NCI-H2171 treated with DMSO at 0.1 percent for 48 hours (cell line): ENCODE measurements around the gene MGAT5B.

Source experiments
- DNase-seq: peaks from one replicate; lab custom pipeline; 2025; lab: John Stamatoyannopoulos, UW

The MGAT5B gene

DNA sequence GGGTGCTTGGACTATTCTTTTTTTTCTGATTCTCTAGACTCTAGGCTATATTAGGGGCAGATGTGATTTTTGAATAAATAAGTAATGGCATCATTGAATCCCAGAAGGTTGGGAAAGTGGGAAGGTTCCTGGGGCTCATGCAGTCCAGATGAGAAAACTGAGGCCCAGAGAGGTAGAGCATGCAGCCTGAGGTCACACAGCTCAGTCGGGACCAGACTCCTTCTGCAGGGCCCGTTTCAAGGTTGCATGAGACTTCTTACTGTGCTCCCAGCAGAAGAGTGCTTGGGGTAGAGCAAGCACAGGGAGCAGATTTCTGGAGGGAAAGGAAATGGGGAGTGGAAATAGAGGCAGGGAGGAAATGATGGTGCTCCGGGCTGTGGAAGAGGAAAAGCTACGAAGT is 59.8 kb downstream of the MGAT5B start:
- no peak for DNase-seq

DNA sequence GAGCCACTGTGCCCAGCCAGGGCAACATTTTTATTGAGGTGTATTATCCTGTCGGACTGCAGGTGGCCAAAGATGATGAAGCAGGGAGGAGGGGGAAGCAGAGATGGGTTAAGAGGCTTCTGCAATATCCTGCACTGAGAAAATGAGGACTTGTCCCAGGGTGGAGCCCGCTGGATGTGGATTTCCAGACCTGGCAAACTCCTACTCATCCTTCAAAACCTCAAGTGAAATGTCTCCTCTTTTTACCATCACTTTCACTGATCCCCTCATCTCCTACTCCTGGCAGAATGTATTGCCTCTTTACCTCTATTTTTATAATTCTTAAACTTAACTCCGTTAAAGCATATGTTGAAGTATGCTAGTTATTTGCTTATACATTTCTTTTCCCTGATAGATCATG is 60.9 kb downstream of the MGAT5B start:
- DNase-seq, result no peak

DNA sequence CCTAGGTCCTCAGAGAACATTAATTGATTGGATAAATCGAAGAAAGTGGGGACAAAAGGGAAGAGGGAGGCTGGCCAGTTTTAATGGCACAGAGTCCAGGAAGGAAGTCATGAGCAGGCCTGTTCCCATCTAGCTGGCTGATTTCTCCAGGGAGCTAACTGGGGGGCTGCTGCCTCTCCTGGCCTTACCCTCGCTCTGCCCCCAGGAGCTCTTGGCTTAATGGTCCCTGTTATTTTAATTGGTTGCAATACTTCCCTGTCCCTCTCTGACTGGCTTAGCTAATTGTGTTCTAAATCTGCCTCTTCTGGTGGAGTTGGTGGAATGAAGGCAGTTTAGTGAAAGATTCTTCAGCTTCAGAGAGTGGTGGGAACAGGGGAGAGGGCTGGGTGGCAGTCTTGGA is 61.4 kb downstream of the MGAT5B start:
- no peak for DNase-seq

DNA sequence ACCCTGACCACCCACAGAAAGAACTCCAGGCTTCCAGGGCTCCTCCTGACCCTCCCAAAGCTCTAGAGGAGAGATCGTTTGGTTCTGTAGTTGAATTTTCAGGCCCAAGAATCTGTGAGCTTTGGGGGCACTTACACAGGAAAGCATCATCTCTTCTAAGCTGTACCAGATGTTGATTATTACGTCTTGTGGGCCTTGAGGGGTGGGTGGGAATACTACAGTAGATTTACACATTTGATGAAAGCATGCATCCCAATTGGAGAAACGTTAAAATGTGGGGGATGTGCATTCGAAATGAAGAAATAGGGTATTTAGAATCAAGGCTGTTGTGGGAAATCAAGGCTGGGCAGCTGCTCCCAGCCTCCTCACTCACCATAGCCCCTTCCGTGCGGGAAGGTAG is 61.9 kb downstream of the MGAT5B start:
- no peak for DNase-seq

DNA sequence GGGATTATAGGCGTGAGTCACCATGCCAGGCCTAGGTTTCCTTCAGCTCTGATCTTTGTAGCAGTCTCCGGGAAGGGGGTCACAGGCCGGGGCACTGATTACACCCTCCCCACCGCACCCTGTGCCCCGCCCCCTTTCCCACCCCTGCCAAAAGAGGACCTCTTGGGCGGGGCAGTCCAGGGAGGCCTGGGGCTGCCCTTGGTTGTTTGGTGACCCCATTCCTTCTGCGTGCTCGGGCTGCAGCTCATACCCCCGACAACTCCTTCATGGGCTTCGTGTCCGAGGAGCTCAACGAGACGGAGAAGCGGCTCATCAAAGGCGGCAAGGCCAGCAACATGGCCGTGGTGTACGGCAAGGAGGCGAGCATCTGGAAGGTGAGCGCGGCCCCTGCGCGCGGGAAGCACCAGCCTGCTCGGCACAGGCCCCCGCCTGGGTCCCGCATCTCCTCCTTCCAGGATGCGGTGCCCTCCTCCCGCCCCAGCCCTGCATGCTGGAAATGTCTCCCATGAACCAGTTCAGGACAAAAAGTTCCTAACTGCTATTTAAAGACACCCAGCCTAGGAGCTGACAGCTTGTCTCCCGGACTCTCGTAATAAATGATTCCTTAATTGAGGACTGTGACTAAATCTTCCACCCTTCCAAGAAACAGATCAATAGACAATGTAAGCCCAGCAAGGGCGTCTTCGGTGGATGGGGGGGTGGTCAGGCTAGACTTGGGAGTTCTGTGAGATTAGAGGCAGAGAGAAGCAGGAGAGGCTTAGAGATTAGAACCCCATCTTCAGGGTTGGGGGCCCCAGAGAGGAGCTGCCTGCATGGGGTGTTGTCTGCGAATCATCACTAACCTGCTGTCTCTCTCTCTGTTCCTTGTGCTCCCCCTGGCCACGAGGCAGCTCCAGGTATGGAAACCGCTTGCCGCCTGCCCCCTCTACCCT is 64.5 kb downstream of the MGAT5B start:
- DNase-seq, result no peak

DNA sequence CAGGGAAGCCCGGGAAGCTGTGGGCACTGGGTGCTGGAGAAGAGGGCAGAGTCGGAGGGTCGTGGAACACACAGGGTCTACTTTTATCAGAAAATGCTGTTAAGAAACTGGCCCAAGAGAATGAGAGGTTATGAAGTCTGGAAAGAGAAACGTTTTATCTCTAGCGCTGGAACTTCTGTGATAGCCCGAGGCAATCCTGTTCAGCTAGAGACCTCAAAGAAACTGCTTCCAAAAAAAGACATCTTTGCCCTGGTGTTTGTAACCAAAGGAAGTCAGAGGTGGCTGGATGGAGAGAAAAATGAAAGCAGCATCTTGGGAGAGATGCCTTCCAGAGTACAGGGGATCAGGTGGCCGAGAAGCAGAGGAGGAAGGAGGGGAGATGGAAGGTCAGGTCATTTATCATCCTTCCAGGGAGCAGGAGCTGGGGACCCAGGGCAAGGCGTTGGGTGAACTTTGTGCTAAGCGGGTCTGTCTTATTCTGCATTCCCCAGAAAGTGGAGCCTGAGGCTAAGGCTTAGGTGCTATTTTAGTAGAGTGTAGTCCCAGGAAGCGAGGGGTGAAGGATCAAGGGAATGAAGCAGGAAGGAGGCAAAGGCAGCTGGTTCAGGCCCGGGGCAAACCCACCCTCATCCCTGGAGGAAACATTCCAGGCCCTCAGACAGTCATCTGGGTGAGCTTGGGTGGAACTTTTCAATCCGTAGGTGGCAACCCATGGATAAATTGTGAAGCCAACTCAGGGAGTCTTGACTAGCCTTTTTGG is 66.5 kb downstream of the MGAT5B start:
- no peak for DNase-seq

DNA sequence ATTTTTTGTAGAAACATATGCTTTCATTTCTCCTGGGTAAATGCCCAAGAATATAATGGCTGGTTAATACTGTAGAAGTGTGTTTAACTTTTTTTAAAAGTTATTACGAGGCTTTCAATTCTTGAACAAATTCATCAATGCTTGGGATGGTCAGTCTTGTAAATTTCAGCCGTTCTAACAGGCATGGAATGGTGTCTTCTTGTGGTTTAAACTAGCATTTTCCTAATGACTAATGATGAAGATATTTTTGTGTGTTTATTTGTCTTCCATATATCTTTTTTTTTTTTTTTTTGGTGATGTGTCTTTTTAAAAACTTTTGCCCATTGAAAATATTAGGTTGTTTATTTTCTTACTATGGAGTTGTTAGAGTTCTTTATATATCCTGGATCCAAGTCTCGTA is 67.1 kb downstream of the MGAT5B start:
- no peak for DNase-seq

DNA sequence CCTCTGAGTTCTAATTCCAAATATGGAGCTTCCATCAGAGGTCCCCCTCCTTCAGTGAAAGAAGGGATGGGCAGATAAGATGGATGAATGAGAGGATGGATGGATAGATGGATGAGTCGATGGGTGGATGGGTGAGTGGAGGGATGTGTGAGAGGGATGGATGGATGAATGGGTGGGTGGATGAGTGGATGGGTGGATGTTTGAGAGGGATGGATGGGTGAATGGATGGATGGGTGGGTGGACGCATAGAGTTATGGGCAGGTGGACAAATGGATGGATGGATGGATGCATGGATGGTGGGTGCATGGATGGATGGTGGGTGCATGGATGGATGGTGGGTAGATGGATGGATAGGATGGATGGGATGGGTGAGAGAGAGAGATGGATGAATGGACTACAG is 69.0 kb downstream of the MGAT5B start:
- DNase-seq, result no peak

DNA sequence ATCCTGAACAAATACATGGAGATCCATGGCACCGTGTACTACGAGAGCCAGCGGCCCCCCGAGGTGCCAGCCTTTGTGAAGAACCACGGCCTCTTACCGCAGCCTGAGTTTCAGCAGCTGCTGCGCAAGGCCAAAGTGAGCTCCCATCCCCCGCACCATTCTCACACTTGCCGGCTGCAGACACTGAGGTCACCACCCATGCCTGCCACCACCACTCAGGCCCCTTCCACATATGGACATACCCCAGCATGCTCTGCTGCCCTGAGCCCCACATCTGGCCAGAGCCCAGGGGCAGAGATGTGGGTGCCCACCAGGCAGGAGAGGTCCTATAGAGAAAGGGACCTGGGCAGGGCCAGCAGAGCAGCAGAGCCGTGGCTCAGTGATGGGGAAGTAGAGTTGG is 69.8 kb downstream of the MGAT5B start:
- no peak for DNase-seq

DNA sequence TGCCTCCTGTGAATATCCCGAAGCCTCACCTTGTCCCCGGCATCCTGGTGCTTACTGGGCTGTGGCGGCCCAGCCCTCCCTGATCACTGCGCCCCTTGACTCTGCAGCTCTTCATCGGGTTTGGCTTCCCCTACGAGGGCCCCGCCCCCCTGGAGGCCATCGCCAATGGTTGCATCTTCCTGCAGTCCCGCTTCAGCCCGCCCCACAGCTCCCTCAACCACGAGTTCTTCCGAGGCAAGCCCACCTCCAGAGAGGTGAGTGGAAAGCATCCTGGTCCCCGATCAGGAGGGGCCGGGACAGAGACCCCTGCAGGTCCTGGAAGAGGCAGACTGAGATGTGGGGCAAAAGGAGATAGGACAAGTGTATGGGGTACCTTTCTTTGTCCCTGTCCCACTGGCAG is 72.1 kb downstream of the MGAT5B start:
- DNase-seq, result no peak

DNA sequence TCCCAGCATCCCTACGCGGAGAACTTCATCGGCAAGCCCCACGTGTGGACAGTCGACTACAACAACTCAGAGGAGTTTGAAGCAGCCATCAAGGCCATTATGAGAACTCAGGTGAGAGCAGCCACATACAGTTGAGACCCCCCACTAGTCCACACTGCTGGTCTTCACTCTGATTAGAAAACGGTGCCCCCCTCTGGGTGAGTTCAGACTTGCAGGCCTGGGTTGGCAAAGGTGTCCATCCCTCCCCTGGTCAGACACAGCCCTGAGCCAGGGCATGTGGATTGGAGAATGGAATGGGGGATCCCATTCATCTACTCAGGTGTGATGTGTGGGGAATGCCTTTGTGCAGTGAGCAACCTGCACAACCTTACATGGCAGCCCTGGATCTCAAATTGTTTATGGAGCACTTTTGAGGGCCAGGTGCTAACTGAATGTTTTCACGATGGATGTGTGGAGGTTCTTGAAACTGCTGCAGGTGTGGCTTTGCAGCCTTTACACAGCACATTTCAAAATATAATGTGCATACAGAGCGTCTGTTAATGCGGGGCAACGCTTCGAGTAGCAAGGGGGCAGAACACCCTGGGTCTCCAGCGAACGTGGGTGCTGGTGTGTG is 72.6 kb downstream of the MGAT5B start:
- DNase-seq, result no peak

DNA sequence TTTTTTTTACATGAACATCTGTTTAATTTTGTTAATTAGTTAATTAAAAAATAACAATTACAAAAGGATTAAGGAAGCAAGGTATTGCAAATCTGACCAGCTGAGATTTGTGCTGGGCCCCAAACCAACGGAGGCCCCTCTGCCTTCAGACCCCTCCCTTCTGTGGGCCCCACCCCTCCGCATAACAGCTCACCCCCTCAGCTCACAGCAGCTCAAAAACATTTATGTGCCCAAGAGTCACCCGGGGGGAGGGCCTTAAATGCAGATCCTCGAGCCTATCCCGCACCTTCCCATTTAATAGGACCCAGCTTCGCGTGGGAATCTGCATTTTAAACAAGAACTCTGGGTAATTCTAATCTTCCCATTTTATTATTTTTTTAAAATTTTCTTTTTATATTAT is 75.0 kb downstream of the MGAT5B start:
- DNase-seq, result no peak

DNA sequence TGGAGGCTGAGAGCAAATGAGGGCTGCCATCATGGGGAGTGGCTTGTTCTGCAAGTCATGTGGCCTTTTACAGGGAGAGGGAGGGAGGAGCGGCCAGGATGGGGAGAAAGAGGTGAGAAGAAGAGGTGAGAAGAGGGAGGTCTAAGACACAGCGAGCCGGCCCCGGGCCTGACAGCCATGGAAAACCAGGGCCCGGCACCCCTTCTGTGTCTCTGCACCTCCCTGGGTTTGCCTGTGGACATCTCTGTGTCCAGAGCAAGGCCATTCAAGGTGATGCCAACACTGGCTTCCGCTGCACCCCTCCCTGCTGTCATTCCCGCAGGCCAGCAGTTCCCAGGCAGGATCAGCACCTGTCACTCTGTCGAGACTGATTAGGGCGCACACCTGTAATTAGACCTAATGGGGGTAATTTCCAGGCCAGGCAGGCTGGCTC is 75.6 kb downstream of the MGAT5B start:
- peak; percentile 93 for DNase-seq

DNA sequence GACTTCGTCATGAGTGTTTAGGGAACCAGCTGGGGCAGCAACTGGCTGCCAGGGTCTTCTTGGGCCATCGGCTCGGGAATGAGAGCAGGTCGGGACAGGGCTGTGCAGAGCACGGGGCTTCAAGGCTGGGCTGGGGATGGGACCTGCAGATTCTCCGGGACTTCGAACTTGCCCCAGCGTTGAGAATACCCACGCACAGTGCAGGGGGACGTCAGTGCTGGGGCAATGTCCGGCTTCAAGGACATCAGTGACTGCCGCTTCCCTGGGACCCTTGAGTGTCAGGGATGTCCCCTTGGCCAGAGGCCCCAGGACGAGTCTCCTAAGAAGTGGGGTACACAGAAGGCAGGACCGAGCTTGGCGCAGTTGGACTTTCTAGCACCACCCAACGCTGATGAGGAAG is 76.3 kb downstream of the MGAT5B start:
- DNase-seq, result no peak

DNA sequence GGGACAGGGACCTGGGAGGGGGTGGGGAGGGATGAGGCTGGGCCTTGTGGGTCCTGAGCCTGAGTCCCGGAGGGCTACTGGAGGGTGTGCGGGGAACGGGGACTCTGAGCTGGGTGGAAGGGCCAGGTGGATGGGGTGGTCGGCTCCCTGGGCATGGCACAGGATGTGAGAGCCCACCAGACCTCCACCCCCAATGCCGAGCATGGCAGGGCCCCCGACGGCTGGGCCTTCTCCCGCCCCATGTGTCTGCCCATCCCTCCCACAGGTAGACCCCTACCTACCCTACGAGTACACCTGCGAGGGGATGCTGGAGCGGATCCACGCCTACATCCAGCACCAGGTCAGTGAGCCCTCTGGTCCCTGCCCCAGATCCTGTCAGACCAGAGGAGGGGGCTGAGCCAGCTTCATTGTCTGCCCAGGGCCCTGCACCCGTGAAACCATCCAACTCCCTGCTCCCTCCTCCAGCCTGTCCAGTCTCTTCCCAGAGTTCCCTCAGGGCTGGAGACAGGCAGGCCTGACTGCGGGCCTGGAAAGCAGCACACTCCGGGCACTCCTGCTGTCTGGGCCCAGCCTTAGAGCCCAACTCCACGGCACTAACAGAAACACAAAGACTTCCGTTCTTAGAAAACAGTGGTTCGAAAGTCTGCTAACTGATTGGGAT is 78.0 kb downstream of the MGAT5B start:
- DNase-seq, result no peak

DNA sequence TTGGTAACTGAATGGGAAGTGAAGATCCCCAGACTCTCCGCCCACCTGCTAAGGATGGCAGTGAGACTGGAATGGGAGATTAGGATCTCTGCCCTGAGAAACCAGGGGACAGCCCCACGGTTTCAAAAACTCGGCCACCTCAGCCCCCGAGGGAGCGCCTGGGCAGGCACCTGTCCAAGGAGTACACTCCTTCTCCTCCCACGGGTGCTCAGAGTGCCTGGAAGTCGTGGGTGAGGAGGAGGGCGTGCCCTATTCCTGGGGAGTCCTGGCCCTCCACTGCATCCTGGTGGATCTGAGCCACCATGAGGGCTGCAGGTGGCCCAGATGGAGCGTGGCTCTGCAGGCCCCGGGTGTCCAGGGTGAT is 78.5 kb downstream of the MGAT5B start:
- DNase-seq, result no peak

DNA sequence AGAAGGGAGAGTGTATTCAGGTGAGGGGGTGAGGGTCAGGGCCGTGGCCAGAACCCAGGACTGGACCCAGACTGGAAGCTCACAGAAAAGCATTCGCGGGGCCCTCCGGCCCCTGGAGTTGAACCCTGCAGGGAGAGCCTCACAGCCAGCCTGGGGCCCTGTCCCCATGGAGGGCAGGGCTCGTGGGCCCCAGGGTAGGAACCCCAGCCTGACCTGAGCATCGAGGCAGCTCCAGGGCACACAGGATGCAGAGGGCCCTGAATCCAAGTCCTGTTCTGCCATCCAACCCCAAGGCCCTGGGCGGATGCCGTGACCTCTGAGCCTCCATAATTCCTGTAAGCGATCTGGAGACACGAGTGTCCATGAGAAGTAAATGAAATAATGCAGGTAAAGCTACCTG is 79.1 kb downstream of the MGAT5B start:
- DNase-seq, result no peak

DNA sequence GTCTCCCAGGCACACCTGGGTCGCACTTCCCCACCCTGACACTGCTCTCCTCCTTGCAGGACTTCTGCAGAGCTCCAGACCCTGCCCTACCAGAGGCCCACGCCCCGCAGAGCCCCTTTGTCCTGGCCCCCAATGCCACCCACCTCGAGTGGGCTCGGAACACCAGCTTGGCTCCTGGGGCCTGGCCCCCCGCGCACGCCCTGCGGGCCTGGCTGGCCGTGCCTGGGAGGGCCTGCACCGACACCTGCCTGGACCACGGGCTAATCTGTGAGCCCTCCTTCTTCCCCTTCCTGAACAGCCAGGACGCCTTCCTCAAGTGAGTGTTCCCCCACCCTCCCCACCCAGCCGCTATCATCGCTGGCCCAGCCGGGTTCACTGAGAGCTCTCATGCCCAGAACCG is 79.6 kb downstream of the MGAT5B start:
- DNase-seq, result no peak

DNA sequence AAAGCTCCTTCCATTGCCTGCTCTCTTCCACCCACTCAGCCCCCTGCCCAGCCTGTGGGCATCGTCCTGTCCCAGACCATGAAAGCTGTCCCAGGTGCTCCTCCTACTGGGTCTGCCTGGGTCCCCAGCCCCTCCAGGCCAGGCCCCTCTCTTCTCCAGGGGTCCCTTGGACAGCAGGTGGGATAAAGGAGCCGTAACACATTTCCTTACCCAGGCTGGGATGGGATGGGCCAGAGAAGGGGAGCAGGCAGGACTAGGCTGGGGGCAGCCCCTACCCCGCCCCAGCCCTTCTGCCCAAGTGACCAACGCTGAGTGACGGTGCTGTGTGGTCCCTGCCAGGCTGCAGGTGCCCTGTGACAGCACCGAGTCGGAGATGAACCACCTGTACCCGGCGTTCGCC is 80.1 kb downstream of the MGAT5B start:
- no peak for DNase-seq

DNA sequence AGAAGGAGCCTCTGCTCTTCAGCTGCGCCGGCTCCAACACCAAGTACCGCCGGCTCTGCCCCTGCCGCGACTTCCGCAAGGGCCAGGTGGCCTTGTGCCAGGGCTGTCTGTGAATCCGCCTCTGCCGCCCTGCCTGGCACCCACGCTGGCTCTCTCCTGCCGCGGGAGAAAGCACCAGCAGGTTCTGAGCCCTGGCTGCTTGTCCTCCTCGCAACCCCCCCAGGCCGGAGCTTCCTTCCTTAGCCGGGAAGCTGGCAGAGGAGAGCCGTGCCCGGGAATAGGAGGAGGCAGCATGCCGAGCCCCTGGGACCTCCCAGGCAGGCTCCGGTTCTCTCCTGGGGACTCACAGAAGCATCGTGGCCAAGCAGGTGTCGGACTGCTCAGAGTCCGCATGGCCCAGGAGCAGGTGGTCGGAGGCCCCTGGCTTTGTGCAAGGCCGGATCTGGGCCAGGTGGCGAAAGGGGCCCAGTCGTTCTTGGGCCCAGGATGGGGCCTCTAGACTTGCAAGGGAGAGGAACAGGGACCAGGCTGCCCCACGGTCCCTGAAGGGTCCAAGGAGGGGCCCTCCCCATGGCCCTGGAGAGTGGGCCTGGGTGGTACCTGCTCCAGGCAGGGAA is 80.6 kb downstream of the MGAT5B start:
- DNase-seq, result peak; percentile 42

DNA sequence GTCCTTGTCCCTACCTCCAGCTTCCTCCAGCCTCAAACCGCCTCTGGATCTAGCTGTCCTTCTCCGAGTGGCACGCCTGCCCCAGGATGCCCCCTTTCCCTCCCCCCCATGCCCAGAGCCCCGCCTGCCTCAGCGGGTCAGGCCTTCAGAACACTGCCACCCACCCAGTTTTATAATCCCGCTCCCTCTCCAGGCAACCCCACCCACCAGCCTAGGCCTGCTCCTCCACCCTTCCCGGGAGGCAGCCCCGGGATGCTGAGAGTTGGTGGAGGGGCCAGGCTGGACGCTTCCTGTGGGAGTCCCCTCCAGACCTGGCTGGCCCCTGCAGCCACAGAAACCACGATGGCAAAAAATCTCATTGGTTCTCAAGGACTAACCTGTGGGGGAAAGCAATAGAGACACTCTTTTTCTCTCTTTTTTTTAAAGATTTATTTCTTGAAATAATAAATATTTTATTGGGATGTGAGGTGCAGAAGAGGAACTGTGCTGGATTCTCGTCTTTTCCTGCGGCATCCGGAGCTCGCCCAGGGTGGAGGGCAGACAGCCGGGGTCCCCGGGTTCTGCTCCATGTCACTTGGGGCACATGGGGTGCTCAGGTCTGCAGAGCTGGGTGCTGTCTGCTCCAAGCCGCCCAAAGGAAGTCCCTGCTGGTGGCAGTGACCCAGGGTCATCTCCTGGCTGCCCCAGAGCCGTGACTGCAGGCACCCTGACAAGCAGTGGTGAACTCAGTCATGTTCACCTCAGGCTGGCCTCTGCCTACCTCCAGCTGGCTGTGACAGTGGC is 81.9 kb downstream of the MGAT5B start:
- DNase-seq, result no peak
